Neural progenitor cell (in vitro differentiated cells): ENCODE data around the gene MRPL33. TPM values are rescaled to one million over a fixed set of nuclear protein-coding genes. Genes with fewer than 3 reads are reported as not detected.

Source experiments
- DNase-seq: peaks from one replicate; pipeline ENCODE4 v3.0.0-alpha.2; 2016; ENCODE audit warnings: low spot score
- H2AFZ ChIP-seq: fragments of 200-600 bp; sonication (generic); replicated peaks from 2 replicates; pipeline ENCODE4 v1.6.1; 2016; ENCODE audit warnings: antibody characterized with exemption
- H3F3A ChIP-seq: fragments of 200-600 bp; sonication (generic); 2 replicates; pipeline ENCODE4 v1.6.1; 2016; ENCODE audit warnings: antibody characterized with exemption, low read depth
- H3K27ac ChIP-seq: fragments of 200-600 bp; sonication (generic); 2 replicates; pipeline ENCODE4 v1.5.1; 2016; ENCODE audit warnings: mild to moderate bottlenecking
- H3K27me3 ChIP-seq: fragments of 200-600 bp; sonication (generic); 2 replicates; pipeline ENCODE4 v1.6.1; 2016; ENCODE audit warnings: mild to moderate bottlenecking, moderate library complexity
- H3K36me3 ChIP-seq: fragments of 200-600 bp; sonication (generic); 2 replicates; pipeline ENCODE4 v1.5.1; 2016
- H3K4me1 ChIP-seq: fragments of 200-600 bp; sonication (generic); 2 replicates; pipeline ENCODE4 v1.6.1; 2016; ENCODE audit warnings: mixed run types
- H3K4me2 ChIP-seq: fragments of 200-600 bp; sonication (generic); 2 replicates; pipeline ENCODE4 v1.6.1; 2016
- H3K4me3 ChIP-seq: fragments of 200-600 bp; sonication (generic); 2 replicates; pipeline ENCODE4 v1.5.1; 2016
- H3K79me2 ChIP-seq: fragments of 200-600 bp; sonication (generic); 2 replicates; pipeline ENCODE4 v1.6.1; 2016; ENCODE audit warnings: low read depth
- H3K9ac ChIP-seq: fragments of 200-600 bp; sonication (generic); 2 replicates; pipeline ENCODE4 v1.6.1; 2016
- H3K9me3 ChIP-seq: fragments of 200-600 bp; sonication (generic); 2 replicates; pipeline ENCODE4 v1.5.1; 2016; ENCODE audit warnings: low read depth
- H4K20me1 ChIP-seq: fragments of 200-600 bp; sonication (generic); 2 replicates; pipeline ENCODE4 v1.6.1; 2016; ENCODE audit warnings: low read depth
- H3K27ac Mint-ChIP-seq: 3 replicates; pipeline ENCODE4 v1.8.0; 2021; ENCODE audit warnings: mixed read lengths
- H3K27me3 Mint-ChIP-seq: 2 replicates; pipeline ENCODE4 v1.8.0; 2022; ENCODE audit warnings: low read depth, mild to moderate bottlenecking, inconsistent platforms, moderate library complexity, mixed read lengths; ENCODE audit not compliant: insufficient read depth
- H3K36me3 Mint-ChIP-seq: 3 replicates; pipeline ENCODE4 v1.8.0; 2021; ENCODE audit warnings: mixed read lengths
- H3K4me1 Mint-ChIP-seq: 3 replicates; pipeline ENCODE4 v1.8.0; 2021; ENCODE audit warnings: mixed read lengths
- H3K4me3 Mint-ChIP-seq: 3 replicates; pipeline ENCODE4 v1.8.0; 2021; ENCODE audit warnings: mild to moderate bottlenecking, moderate library complexity, mixed read lengths
- H3K9me3 Mint-ChIP-seq: 3 replicates; pipeline ENCODE4 v1.8.0; 2020; ENCODE audit warnings: mixed read lengths
- EZH2 ChIP-seq: fragments of 200-600 bp; sonication (generic); IDR thresholded peaks from 2 replicates; pipeline ENCODE4 v1.6.1; 2017; ENCODE audit warnings: antibody characterized with exemption, mild to moderate bottlenecking, moderate library complexity
- EZH2phosphoT487 ChIP-seq: fragments of 200-600 bp; sonication (generic); IDR thresholded peaks from 2 replicates; pipeline ENCODE4 v1.6.1; 2017; ENCODE audit warnings: antibody characterized with exemption
- total RNA-seq: library from RNA; depleted of rRNA; stranded (reverse); fragments of >200 nt; gene quantifications from 2 replicates; pipeline ENCODE4 v1.2.3, GENCODE V29; 2015; ENCODE audit warnings: low replicate concordance
- TF ChIP-seq, protein P1 (sequence below): fragments of 200-600 bp; sonication (generic); IDR thresholded peaks from 2 replicates; pipeline ENCODE4 v1.5.1; 2017; ENCODE audit warnings: antibody characterized with exemption, mild to moderate bottlenecking

The MRPL33 gene
- total RNA-seq, 1 donor from 2014 or later: 147 TPM

DNA sequence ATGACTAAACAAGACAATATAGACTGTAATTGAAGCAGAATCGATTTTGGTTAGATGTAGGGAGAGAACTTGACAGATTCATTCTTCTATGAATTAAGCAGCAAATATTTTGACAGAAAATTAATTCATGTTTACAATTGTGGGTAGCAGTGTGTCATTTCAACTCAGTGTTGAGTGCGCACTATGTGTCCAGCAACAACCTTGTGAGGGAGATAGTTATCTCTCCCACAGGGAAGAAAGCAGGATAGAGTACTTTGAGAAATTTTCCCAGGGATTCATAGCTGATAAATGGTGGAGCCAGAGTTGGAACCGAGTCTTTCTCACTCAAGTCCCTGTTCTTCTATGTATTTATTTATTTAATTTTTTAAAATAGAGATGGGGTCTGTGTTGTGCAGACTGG is 5.2 kb downstream of the MRPL33 start:
- Mint-ChIP-seq H3K27ac (no peak overlapping the region), H3K36me3 (peaks cover 12% of the 10 kb centered on the region), H3K4me3 (no peak overlapping the region), H3K4me1 (peaks cover 16% of the 10 kb centered on the region), H3K27me3 (peaks cover 3% of the 10 kb centered on the region), H3K9me3 (no peaks in the 10 kb centered on the region)
- Histone ChIP-seq H3F3A (peaks cover 15% of the 10 kb centered on the region), H3K27ac (no peak overlapping the region), H3K4me2 (no peak overlapping the region), H3K9ac (no peak overlapping the region), H3K4me1 (peaks cover 13% of the 10 kb centered on the region), H3K79me2 (peaks cover 74% of the 10 kb centered on the region), H4K20me1 (peaks cover 13% of the 10 kb centered on the region), H2AFZ (no peak overlapping the region), H3K36me3 (no peaks in the 10 kb centered on the region), H3K9me3 (no peaks in the 10 kb centered on the region), H3K27me3 (no peaks in the 10 kb centered on the region), H3K4me3 (no peak overlapping the region)
- TF ChIP-seq EZH2 (no peak), EZH2phosphoT487 (no peak)
- TF ChIP-seq, protein P1, sequence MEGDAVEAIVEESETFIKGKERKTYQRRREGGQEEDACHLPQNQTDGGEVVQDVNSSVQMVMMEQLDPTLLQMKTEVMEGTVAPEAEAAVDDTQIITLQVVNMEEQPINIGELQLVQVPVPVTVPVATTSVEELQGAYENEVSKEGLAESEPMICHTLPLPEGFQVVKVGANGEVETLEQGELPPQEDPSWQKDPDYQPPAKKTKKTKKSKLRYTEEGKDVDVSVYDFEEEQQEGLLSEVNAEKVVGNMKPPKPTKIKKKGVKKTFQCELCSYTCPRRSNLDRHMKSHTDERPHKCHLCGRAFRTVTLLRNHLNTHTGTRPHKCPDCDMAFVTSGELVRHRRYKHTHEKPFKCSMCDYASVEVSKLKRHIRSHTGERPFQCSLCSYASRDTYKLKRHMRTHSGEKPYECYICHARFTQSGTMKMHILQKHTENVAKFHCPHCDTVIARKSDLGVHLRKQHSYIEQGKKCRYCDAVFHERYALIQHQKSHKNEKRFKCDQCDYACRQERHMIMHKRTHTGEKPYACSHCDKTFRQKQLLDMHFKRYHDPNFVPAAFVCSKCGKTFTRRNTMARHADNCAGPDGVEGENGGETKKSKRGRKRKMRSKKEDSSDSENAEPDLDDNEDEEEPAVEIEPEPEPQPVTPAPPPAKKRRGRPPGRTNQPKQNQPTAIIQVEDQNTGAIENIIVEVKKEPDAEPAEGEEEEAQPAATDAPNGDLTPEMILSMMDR: no peak
- no peak for DNase-seq

DNA sequence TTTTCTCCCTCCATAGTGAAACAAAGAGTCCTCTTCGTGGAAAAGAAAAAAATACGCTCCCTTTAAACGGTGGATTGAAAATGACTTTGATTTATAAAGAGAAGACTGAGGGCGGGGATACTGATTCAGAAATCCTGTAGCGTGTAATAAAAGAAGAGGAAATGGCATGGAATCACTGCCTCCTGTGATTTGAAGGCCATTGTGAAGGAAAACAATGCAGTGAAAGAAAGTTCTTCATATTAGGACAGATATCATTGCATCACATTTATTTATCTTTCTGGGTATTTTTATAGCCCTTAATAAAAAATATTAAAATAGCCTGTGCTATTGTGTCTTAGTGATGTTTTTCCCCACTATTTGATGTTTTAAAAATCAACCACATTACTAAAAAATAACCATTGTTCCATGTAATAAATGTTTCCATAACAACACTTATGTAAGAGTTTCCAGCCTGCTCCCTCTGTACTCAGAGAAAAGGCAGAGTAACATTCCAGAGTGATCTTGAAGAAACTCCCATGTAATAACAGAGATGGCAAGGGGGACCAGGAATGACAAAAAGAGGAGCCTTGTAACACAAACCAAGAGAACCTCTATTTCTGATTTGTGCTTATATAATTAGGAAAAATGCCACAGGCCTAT is 8.0 kb downstream of the MRPL33 start:
- no peak overlapping the region for H3K4me2 ChIP-seq
- no peaks in the 10 kb centered on the region for H3K4me1 Mint-ChIP-seq
- H3K36me3 ChIP-seq: no peaks in the 10 kb centered on the region
- peaks cover 15% of the 10 kb centered on the region for H3K36me3 Mint-ChIP-seq
- DNase-seq: no peak
- H3K27ac ChIP-seq: no peak overlapping the region
- H4K20me1 ChIP-seq: no peaks in the 10 kb centered on the region
- no peaks in the 10 kb centered on the region for H3K27me3 Mint-ChIP-seq
- no peaks in the 10 kb centered on the region for H3K27me3 ChIP-seq
- H3K27ac Mint-ChIP-seq: no peak overlapping the region
- no peak overlapping the region for H3K4me3 Mint-ChIP-seq
- H2AFZ ChIP-seq: no peak overlapping the region
- no peak overlapping the region for H3K4me3 ChIP-seq
- H3K4me1 ChIP-seq: no peaks in the 10 kb centered on the region
- no peak overlapping the region for H3K9ac ChIP-seq
- no peak for TF ChIP-seq EZH2
- TF ChIP-seq, protein P1: no peak
- no peak for TF ChIP-seq EZH2phosphoT487
- H3K9me3 ChIP-seq: no peaks in the 10 kb centered on the region
- H3K79me2 ChIP-seq: peaks cover 46% of the 10 kb centered on the region
- H3K9me3 Mint-ChIP-seq: no peaks in the 10 kb centered on the region
- H3F3A ChIP-seq: peaks cover 9% of the 10 kb centered on the region

DNA sequence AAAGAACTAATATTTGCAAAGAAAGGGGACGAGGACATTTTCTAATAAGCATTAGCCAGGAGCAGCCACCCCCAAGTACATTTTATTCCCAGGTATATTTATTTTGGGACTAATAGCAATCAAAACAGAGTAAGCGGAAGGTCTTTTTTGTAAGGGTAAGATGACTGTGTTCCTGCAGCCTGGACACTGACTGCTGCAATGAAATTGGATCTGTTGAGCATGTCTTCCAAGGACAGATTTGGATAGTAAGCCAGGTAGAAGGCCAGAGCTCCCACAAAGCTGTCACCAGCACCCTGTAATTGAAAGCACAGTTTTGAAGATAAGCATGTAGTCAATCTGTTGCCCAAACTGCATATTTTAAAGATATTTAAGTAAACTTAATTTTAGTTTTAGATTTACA is 10.0 kb downstream of the MRPL33 start:
- no peak overlapping the region for H3K4me3 ChIP-seq
- H3K27me3 ChIP-seq: no peaks in the 10 kb centered on the region
- H3K9me3 ChIP-seq: no peaks in the 10 kb centered on the region
- H3K4me1 ChIP-seq: no peaks in the 10 kb centered on the region
- H3K79me2 ChIP-seq: peaks cover 27% of the 10 kb centered on the region
- H3K27ac Mint-ChIP-seq: no peak overlapping the region
- H3K27ac ChIP-seq: no peak overlapping the region
- H3K36me3 Mint-ChIP-seq: peaks cover 8% of the 10 kb centered on the region
- no peak overlapping the region for H3K9ac ChIP-seq
- no peak for DNase-seq
- no peak overlapping the region for H2AFZ ChIP-seq
- no peak overlapping the region for H3K4me2 ChIP-seq
- H3K9me3 Mint-ChIP-seq: no peaks in the 10 kb centered on the region
- H3K36me3 ChIP-seq: no peaks in the 10 kb centered on the region
- H3K27me3 Mint-ChIP-seq: no peaks in the 10 kb centered on the region
- H3F3A ChIP-seq: peaks cover 9% of the 10 kb centered on the region
- H3K4me3 Mint-ChIP-seq: no peak overlapping the region
- no peaks in the 10 kb centered on the region for H3K4me1 Mint-ChIP-seq
- TF ChIP-seq EZH2phosphoT487: no peak
- TF ChIP-seq, protein P1: no peak
- TF ChIP-seq EZH2: no peak
- no peaks in the 10 kb centered on the region for H4K20me1 ChIP-seq
